DMS153 treated with DMSO at 0.1 percent for 48 hours (cell line): ENCODE results near the gene GLB1L3.

Experiments used
- DNase-seq: peaks from one replicate; lab custom pipeline; 2025; ENCODE audit not compliant: unreplicated experiment; lab: John Stamatoyannopoulos, UW

Gene GLB1L3

GRCh38 chr11:134358856-134359490 lies 82.8 kb downstream of the GLB1L3 start:
- no peak for DNase-seq

- no peak for DNase-seq
Observed at GRCh38 chr11:134359646-134360045, 83.5 kb downstream of the GLB1L3 start.

GRCh38 chr11:134360050-134360835 lies 84.1 kb downstream of the GLB1L3 start:
- DNase-seq: no peak

- no peak for DNase-seq
Observed at GRCh38 chr11:134361661-134362060, 85.5 kb downstream of the GLB1L3 start.

- no peak for DNase-seq
Observed at GRCh38 chr11:134362192-134362901, 86.2 kb downstream of the GLB1L3 start.

- DNase-seq: no peak
Observed at GRCh38 chr11:134363161-134363560, 87.0 kb downstream of the GLB1L3 start.

GRCh38 chr11:134363592-134363991 lies 87.4 kb downstream of the GLB1L3 start:
- DNase-seq: no peak

- no peak for DNase-seq
Observed at GRCh38 chr11:134364261-134364660, 88.1 kb downstream of the GLB1L3 start.

- DNase-seq: no peak
Observed at GRCh38 chr11:134365011-134365925, 89.1 kb downstream of the GLB1L3 start.

GRCh38 chr11:134366254-134366653 lies 90.1 kb downstream of the GLB1L3 start:
- no peak for DNase-seq

- DNase-seq: no peak
Observed at GRCh38 chr11:134367781-134368180, 91.6 kb downstream of the GLB1L3 start.
